A673 (cell line): ENCODE data around the gene GABRG3. TPM values are rescaled to one million over a fixed set of nuclear protein-coding genes. Genes with fewer than 3 reads are reported as not detected.

ENCODE experiments used
- BruUV-seq: library from RNA; stranded (reverse); fragments of 400-500 nt; replicated peaks from 2 replicates; lab custom pipeline; 2021; lab: Mats Ljungman, UMichigan
- CTCF ChIA-PET: fragments of 300-600 bp; sonication (Branson Sonifier 250); formaldehyde crosslinking; loops from one replicate; lab custom pipeline; 2022; ENCODE audit warnings: antibody characterized with exemption; lab: Charles Lee
- POLR2A ChIA-PET: fragments of 300-600 bp; sonication (Branson Sonifier 250); formaldehyde crosslinking; loops from one replicate; lab custom pipeline; 2022; ENCODE audit warnings: antibody characterized with exemption; ENCODE audit not compliant: low non-redundant PET; lab: Charles Lee
- DNase-seq: peaks from one replicate; pipeline ENCODE4 v3.0.0-alpha.2; 2015; ENCODE audit warnings: low spot score
- H3K27ac ChIP-seq: fragments of 200-600 bp; sonication (generic); 2 replicates; pipeline ENCODE4 v1.5.1; 2016; ENCODE audit warnings: mixed run types, low read depth, mild to moderate bottlenecking, mixed read lengths, antibody characterized with exemption, low read length; ENCODE audit not compliant: poor library complexity, severe bottlenecking
- H3K27me3 ChIP-seq: fragments of 200-600 bp; sonication (generic); replicated peaks from 2 replicates; pipeline ENCODE4 v1.6.1; 2017; ENCODE audit warnings: mixed run types, low read depth, mild to moderate bottlenecking, mixed read lengths, antibody characterized with exemption, low read length; ENCODE audit not compliant: insufficient read depth, poor library complexity
- H3K36me3 ChIP-seq: fragments of 200-600 bp; sonication (generic); 2 replicates; pipeline ENCODE4 v1.6.1; 2016; ENCODE audit warnings: mixed run types, mild to moderate bottlenecking, mixed read lengths, antibody characterized with exemption, low read length; ENCODE audit not compliant: insufficient read depth, poor library complexity, severe bottlenecking
- H3K4me1 ChIP-seq: fragments of 200-600 bp; sonication (generic); 2 replicates; pipeline ENCODE4 v1.6.1; 2017; ENCODE audit warnings: mixed run types, mild to moderate bottlenecking, mixed read lengths, antibody characterized with exemption, low read length; ENCODE audit not compliant: insufficient read depth, poor library complexity, severe bottlenecking
- H3K4me3 ChIP-seq: fragments of 200-600 bp; sonication (generic); 2 replicates; pipeline ENCODE4 v1.5.1; 2016; ENCODE audit warnings: low read depth, mixed run types, mild to moderate bottlenecking, mixed read lengths, low read length; ENCODE audit not compliant: poor library complexity, severe bottlenecking
- H3K9me3 ChIP-seq: fragments of 200-600 bp; sonication (generic); 2 replicates; pipeline ENCODE4 v1.6.1; 2016; ENCODE audit warnings: mixed run types, low read depth, mild to moderate bottlenecking, mixed read lengths, antibody characterized with exemption, low read length; ENCODE audit not compliant: poor library complexity, severe bottlenecking
- CTCF ChIP-seq: fragments of 300-800, 200-600 bp; sonication (generic); conservative IDR thresholded peaks from 2 replicates; pipeline ENCODE4 v1.5.1; 2017; ENCODE audit warnings: low read depth, mild to moderate bottlenecking, antibody characterized with exemption, low read length, moderate library complexity, mixed read lengths
- EZH2 ChIP-seq: fragments of 200-600 bp; sonication (generic); IDR thresholded peaks from 2 replicates; pipeline ENCODE4 v1.6.1; 2017; ENCODE audit warnings: borderline replicate concordance, low read depth, mild to moderate bottlenecking, mixed read lengths, antibody characterized with exemption, low read length; ENCODE audit not compliant: poor library complexity, severe bottlenecking
- intact Hi-C: fragments of 100-400 bp; cut with micrococcal nuclease; formaldehyde crosslinking; loops from one replicate; pipeline ENCODE4 v1.10.0; 2022; ENCODE audit not compliant: unreplicated experiment
- total RNA-seq: library from RNA; stranded (reverse); gene quantifications from 2 replicates; pipeline ENCODE4 v1.2.3, GENCODE V29; 2021

GABRG3 gene
- total RNA-seq, 1 experiment from 2014 or later, result not detected

- no peaks in the 10 kb centered on the region for H3K36me3 ChIP-seq
- intact Hi-C loops, result no loop called here
- H3K27ac ChIP-seq, result no peak overlapping the region
- H3K4me1 ChIP-seq, result no peaks in the 10 kb centered on the region
- CTCF ChIA-PET, result no interaction called here
- H3K9me3 ChIP-seq, result peaks cover 25% of the 10 kb centered on the region
- H3K27me3 ChIP-seq, result no peaks in the 10 kb centered on the region
- POLR2A ChIA-PET, result no interaction called here
- TF ChIP-seq EZH2 (no peak), CTCF (no peak)
- no peak overlapping the region for H3K4me3 ChIP-seq
- DNase-seq, result no peak
- BruUV-seq, result no TSS peak
These were observed 120.4 kb downstream of the GABRG3 start for GRCh38 chr15:27091270-27091940.

- H3K4me1 ChIP-seq, result no peaks in the 10 kb centered on the region
- intact Hi-C loops, result no loop called here
- no peak for TF ChIP-seq CTCF
- no peak for TF ChIP-seq EZH2
These were observed 121.4 kb downstream of the GABRG3 start for GRCh38 chr15:27092390-27092789.

GRCh38 chr15:27094235-27094634 is 123.3 kb downstream of the GABRG3 start:
- CTCF ChIA-PET, result no interaction called here
- Histone ChIP-seq H3K27me3 (no peaks in the 10 kb centered on the region), H3K9me3 (peaks cover 33% of the 10 kb centered on the region), H3K4me1 (no peaks in the 10 kb centered on the region), H3K36me3 (no peaks in the 10 kb centered on the region), H3K27ac (no peak overlapping the region), H3K4me3 (no peak overlapping the region)
- intact Hi-C loops, result no loop called here
- no TSS peak for BruUV-seq
- DNase-seq, result no peak
- POLR2A ChIA-PET, result no interaction called here
- TF ChIP-seq CTCF, result no peak
- no peak for TF ChIP-seq EZH2

More at GRCh38 chr15:27092390-27092789, 121.4 kb downstream of the GABRG3 start:
- DNase-seq, result no peak
- POLR2A ChIA-PET, result no interaction called here
- peaks cover 23% of the 10 kb centered on the region for H3K9me3 ChIP-seq
- no peaks in the 10 kb centered on the region for H3K27me3 ChIP-seq
- CTCF ChIA-PET, result no interaction called here
- H3K36me3 ChIP-seq, result no peaks in the 10 kb centered on the region
- H3K27ac ChIP-seq, result no peak overlapping the region
- no peak overlapping the region for H3K4me3 ChIP-seq
- BruUV-seq, result no TSS peak
